Astrocyte (in vitro differentiated cells and primary cell): ENCODE results near the gene ASB16. TPM values are rescaled to one million over a fixed set of nuclear protein-coding genes. Genes with fewer than 3 reads are reported as not detected.

Experiments
- DNase-seq: peaks from one replicate; pipeline ENCODE4 v3.0.0-alpha.2; 2010; ENCODE audit warnings: low read depth
- FAIRE-seq: peaks from 2 replicates; lab custom pipeline; 2011; peaks lifted over from hg19 to GRCh38; lab: Jason Lieb, UNC
- H2AFZ ChIP-seq: 2 replicates; pipeline ENCODE4 v1.6.0; 2012; ENCODE audit warnings: low read depth, low read length, inconsistent platforms
- H3K27ac ChIP-seq: 2 replicates; pipeline ENCODE4 v1.5.1; 2011; ENCODE audit warnings: low read depth, low read length, inconsistent platforms
- H3K27me3 ChIP-seq: 2 replicates; pipeline ENCODE4 v1.6.0; 2011; ENCODE audit warnings: low read length, inconsistent platforms; ENCODE audit not compliant: insufficient read depth
- H3K36me3 ChIP-seq: 2 replicates; pipeline ENCODE4 v1.5.1; 2011; ENCODE audit warnings: low read length, inconsistent platforms; ENCODE audit not compliant: insufficient read depth
- H3K4me1 ChIP-seq: 2 replicates; pipeline ENCODE4 v1.5.1; 2011; ENCODE audit warnings: low read length, inconsistent platforms; ENCODE audit not compliant: insufficient read depth
- H3K4me2 ChIP-seq: 2 replicates; pipeline ENCODE4 v1.6.0; 2012; ENCODE audit warnings: low read length, inconsistent platforms
- H3K4me3 ChIP-seq: 2 replicates; pipeline ENCODE4 v1.5.1; 2011; ENCODE audit warnings: low read depth, mild to moderate bottlenecking, low read length, inconsistent platforms; ENCODE audit not compliant: insufficient read depth
- H3K79me2 ChIP-seq: 2 replicates; pipeline ENCODE4 v1.6.0; 2012; ENCODE audit warnings: mild to moderate bottlenecking, low read length, inconsistent platforms; ENCODE audit not compliant: insufficient read depth
- H3K9ac ChIP-seq: 2 replicates; pipeline ENCODE4 v1.6.0; 2012; ENCODE audit warnings: mild to moderate bottlenecking, low read length, inconsistent platforms
- H3K9me3 ChIP-seq: 2 replicates; pipeline ENCODE4 v1.5.1; 2012; ENCODE audit warnings: low read depth, mild to moderate bottlenecking, low read length, inconsistent platforms; ENCODE audit not compliant: insufficient read depth
- H4K20me1 ChIP-seq: 2 replicates; pipeline ENCODE4 v1.6.0; 2012; ENCODE audit warnings: low read length, inconsistent platforms; ENCODE audit not compliant: insufficient read depth
- H3K27ac Mint-ChIP-seq: one replicate; pipeline ENCODE4 v1.8.0; 2021; ENCODE audit warnings: mild to moderate bottlenecking, mixed read lengths; ENCODE audit not compliant: unreplicated experiment
- H3K27me3 Mint-ChIP-seq: one replicate; pipeline ENCODE4 v1.8.0; 2021; ENCODE audit warnings: low read depth, mixed read lengths; ENCODE audit not compliant: unreplicated experiment
- H3K36me3 Mint-ChIP-seq: one replicate; pipeline ENCODE4 v1.8.0; 2021; ENCODE audit warnings: low read depth, mixed read lengths; ENCODE audit not compliant: unreplicated experiment
- H3K4me1 Mint-ChIP-seq: one replicate; pipeline ENCODE4 v1.8.0; 2021; ENCODE audit warnings: low read depth, mixed read lengths; ENCODE audit not compliant: unreplicated experiment
- H3K4me3 Mint-ChIP-seq: one replicate; pipeline ENCODE4 v1.8.0; 2021; ENCODE audit warnings: mild to moderate bottlenecking, moderate library complexity, mixed read lengths; ENCODE audit not compliant: unreplicated experiment
- H3K9me3 Mint-ChIP-seq: one replicate; pipeline ENCODE4 v1.8.0; 2021; ENCODE audit warnings: mild to moderate bottlenecking, mixed read lengths; ENCODE audit not compliant: unreplicated experiment
- CTCF ChIP-seq: IDR thresholded peaks from 2 replicates; pipeline ENCODE4 v1.5.1; 2011; ENCODE audit warnings: low read depth, mild to moderate bottlenecking, inconsistent platforms, low read length, moderate library complexity; ENCODE audit not compliant: insufficient read depth
- EZH2 ChIP-seq: IDR thresholded peaks from 2 replicates; pipeline ENCODE4 v1.6.1; 2012; ENCODE audit warnings: mild to moderate bottlenecking, low read length, inconsistent platforms; ENCODE audit not compliant: insufficient read depth
- total RNA-seq: library from RNA; stranded (reverse); gene quantifications from 2 replicates; pipeline ENCODE4 v1.2.1, GENCODE V29; 2021

Gene ASB16
- total RNA-seq, 1 donor from 2014 or later, result not detected

- Mint-ChIP-seq H3K36me3 (peaks cover 6% of the 10 kb centered on the region), H3K4me1 (peaks cover 5% of the 10 kb centered on the region), H3K27me3 (no peaks in the 10 kb centered on the region), H3K4me3 (no peak overlapping the region), H3K27ac (peak overlapping the region; percentile 34), H3K9me3 (no peaks in the 10 kb centered on the region)
- FAIRE-seq (no peak), DNase-seq (no peak)
- Histone ChIP-seq H3K36me3 (peaks cover 8% of the 10 kb centered on the region), H3K4me3 (no peak overlapping the region), H3K4me2 (no peak overlapping the region), H3K4me1 (no peaks in the 10 kb centered on the region), H3K9me3 (no peaks in the 10 kb centered on the region), H2AFZ (peak overlapping the region; percentile 17), H4K20me1 (no peaks in the 10 kb centered on the region), H3K79me2 (no peaks in the 10 kb centered on the region), H3K27ac (no peak overlapping the region), H3K27me3 (no peaks in the 10 kb centered on the region), H3K9ac (no peak overlapping the region)
- TF ChIP-seq CTCF (no peak), EZH2 (no peak)
Measured at GRCh38 chr17:44159519-44160210, 10.8 kb upstream of the ASB16 start.

DNA sequence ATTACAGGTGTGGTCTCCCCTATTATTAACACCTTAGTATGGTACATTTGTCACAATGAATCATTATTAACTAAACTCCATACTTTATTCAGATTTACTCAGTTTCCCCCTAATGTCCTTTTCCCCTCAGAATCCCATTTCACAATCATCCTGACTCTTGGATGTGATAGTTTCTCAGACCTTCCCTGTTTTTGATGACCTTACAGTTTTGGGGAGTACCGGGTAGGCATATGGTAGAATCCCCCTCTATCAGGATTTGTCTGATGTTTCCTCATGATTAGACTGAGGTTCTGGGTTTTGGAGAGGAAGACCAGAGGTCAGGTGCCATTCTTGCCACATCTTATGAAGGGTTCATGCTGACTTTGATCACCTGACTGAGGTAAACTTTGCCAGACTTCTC is 6.0 kb upstream of the ASB16 start:
- Histone ChIP-seq H2AFZ (no peak overlapping the region), H4K20me1 (no peaks in the 10 kb centered on the region), H3K4me1 (peaks cover 4% of the 10 kb centered on the region), H3K4me3 (no peak overlapping the region), H3K27ac (no peak overlapping the region), H3K9ac (no peak overlapping the region), H3K36me3 (peaks cover 5% of the 10 kb centered on the region), H3K79me2 (no peaks in the 10 kb centered on the region), H3K4me2 (no peak overlapping the region), H3K9me3 (no peaks in the 10 kb centered on the region), H3K27me3 (no peaks in the 10 kb centered on the region)
- no peak for DNase-seq
- Mint-ChIP-seq H3K27ac (no peak overlapping the region), H3K27me3 (no peaks in the 10 kb centered on the region), H3K36me3 (no peaks in the 10 kb centered on the region), H3K9me3 (no peaks in the 10 kb centered on the region), H3K4me3 (peak overlapping the region; percentile 20), H3K4me1 (peaks cover 2% of the 10 kb centered on the region)
- TF ChIP-seq CTCF, result no peak
- no peak for TF ChIP-seq EZH2
- FAIRE-seq, result no peak

- Histone ChIP-seq H2AFZ (no peak overlapping the region), H3K4me1 (peaks cover 11% of the 10 kb centered on the region), H3K27ac (no peak overlapping the region), H3K4me2 (no peak overlapping the region), H3K9me3 (no peaks in the 10 kb centered on the region), H3K9ac (no peak overlapping the region), H3K27me3 (no peaks in the 10 kb centered on the region), H4K20me1 (no peaks in the 10 kb centered on the region), H3K79me2 (no peaks in the 10 kb centered on the region), H3K36me3 (no peaks in the 10 kb centered on the region), H3K4me3 (no peak overlapping the region)
- FAIRE-seq, result no peak
- Mint-ChIP-seq H3K4me1 (peaks cover 5% of the 10 kb centered on the region), H3K4me3 (no peak overlapping the region), H3K9me3 (no peaks in the 10 kb centered on the region), H3K27me3 (no peaks in the 10 kb centered on the region), H3K27ac (no peak overlapping the region), H3K36me3 (no peaks in the 10 kb centered on the region)
- TF ChIP-seq CTCF, result no peak
- no peak for TF ChIP-seq EZH2
- no peak for DNase-seq
Measured at GRCh38 chr17:44167181-44167861, 3.2 kb upstream of the ASB16 start.
